OCI-M1 (cell line): ENCODE results near the gene PADI1.

Experiments
- DNase-seq: peaks from one replicate; lab custom pipeline; 2025; lab: John Stamatoyannopoulos, UW

PADI1 gene

DNA sequence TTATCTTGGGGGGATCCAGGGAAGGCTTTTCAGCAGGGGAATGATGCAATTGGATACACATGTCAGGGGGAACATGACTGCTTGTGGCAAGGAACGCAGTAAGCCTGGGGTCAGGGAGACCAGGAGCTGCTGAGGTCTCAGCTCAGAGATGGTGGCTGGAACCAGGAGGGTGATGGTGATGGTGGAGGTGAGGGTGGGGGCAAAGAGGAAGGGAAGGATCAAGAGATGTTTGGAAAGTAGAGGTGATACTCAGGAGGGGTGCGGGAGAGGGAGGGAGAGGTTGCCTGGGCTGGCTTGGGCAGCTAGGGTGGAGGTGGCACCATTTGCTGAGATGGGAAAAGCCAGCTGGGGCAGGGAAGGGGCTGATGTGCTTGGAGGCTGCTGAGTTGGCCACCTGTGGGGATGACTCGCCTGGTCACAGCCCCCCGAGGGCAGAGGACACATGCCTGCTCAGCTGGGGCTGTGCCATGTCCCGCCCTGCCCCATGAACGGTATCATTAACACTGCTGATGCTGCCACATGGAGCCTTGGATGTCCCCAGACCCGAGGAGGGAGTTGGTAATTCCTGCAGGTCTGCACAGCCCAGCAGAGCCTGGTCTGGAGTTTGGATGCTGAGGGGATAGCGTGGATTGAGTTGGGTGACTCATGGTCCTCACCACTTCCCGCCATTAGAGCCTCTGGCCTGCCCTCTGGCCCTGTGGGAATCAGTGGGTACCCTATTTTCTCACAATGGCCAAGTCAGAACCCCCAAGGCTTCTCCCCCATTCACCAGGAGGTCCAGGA, 6.3 kb upstream of the PADI1 start:
- DNase-seq = no peak

GRCh38 chr1:17199267-17200044, 5.5 kb upstream of the PADI1 start:
- no peak for DNase-seq

GRCh38 chr1:17200246-17200645, 4.7 kb upstream of the PADI1 start:
- no peak for DNase-seq

- no peak for DNase-seq
Measured at GRCh38 chr1:17200756-17201155, 4.2 kb upstream of the PADI1 start.

DNA sequence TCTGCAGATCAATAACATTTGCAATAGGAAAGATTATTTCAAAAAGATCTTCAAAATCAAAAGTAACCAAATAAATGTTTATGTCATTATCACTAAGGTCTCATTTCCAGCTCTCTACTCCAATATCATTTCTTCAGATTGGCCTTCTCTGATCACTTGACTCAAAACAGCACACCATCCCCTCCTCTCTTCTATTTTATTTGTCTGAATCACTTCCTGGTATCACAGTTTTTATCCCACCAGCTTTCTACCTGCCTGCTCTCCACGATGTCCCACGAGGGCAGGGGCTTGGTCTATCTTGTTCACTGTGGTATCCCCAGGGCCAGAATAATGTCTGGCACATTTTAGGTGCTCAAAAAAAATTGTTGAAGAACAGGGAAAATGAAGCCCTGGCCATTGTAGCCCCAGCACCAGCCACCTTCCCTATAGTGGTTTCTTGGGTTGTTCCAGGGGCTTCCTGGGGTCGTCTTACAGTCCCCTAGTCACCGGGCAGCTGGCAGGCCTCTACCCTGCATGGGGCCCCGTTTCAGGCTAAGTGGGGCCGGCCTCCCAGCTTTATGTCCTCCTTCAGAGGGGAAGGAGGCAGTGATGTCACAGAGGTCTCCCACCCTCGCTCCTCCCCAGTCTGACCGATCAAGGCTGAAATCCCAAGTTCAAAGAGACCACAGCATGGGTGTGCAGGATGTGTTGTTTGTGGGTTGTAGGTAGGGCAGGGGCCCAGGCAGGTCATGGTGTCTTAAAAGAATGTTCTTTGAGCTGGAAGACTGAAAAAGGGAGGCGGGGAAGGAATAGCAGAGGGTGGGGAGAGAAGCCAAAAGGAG, 3.5 kb upstream of the PADI1 start:
- DNase-seq = no peak

DNA sequence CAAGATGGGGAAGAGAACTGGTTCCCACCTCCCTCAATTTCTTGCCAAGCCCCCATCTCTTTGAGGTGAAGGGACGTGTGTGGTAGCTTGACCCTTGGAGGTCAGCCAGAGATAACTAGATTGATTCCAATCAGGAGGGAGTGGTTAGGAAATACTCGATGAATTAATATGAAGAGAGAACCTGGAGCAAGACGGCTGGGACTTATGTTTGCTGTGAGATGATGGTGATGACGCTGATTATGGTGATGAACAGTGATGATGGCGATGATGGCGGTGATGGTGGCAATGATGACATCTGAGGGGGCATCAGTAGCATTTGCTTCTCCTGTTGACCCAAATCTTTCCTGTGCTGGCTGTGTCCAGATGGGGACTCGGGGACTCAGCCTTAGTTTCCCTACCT, 724 bp downstream of the PADI1 start:
- DNase-seq = no peak

DNA sequence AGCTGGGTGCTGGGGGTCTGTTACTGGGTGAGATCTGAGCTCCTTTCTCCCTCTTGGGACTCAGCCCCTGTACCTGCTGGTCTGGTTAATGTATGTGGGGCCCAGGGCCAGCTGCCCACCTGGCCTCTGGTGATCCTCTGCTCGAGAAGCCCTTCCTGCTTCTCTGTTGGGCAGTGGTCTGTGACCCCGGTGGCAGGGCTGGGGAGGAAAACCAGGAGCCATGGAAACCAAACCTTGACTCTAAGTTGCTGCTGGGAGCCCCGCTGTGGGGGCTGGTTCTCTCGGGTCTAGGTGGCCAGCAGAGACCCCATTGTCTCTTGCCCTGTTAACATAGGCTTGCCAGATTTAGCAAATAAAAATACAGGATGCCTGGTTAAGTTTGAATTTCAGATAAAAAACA, 1.3 kb downstream of the PADI1 start:
- DNase-seq = no peak

DNA sequence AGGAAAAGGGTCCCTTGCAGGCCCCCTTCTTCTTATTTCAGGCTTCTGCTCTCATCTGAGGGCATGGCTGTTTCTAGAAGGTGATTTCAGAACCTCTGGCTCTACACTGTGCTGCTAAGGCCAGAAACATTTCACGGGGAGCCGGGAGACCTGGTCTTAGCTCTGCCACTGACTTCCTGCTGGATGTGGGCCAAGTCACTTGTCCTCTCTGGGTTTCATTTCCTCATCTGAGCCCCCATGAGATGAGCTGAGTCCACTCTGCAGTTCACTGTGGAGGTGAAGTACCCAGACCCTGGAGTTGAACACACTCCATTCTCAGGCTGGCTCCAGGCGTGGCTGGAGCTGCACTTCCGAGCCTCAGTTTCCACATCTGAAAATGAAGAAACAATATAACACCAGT, 2.1 kb downstream of the PADI1 start:
- DNase-seq = peak; percentile 6

DNA sequence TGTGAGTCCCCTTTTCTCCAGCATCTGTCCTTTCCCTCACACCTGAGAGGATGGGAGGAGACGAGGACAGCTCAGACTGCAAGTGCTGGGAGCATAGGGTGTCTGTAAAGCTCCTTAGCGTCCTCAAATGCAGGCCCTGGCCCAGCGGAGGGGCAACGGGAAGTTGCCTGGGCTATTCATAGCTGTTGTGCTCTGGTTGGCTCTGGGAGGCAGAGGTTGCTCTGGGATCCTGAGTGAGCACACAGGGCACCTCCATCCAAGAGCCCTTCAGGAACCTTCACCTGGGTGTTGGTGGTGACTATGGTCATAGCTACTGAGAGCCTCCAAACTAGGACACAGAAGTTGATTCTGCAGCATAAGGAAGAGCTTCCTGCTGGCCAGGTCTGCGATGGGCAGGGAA, 2.6 kb downstream of the PADI1 start:
- DNase-seq = no peak

DNA sequence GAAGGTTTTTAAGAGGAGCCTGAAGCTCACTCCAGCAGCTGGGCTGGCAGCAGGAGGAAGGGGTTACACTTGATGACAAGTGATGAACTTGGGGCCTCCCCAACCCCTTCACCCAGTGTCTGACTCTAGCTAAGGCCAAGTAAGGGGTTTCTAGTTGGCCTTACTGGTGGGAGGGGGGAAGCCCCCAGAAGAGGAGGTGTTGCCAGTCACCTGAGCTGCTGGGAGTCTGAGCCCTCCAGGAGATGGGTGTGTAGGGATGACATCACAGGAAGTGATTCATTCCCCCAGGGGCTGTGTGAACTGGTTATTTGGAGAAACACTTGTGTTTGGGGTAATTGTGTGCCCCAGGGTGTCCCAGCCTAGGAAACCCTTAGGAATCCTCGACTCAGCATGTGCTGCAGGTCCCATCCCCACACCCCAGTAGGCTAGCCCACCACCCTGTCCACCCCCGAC, 3.1 kb downstream of the PADI1 start:
- no peak for DNase-seq

DNA sequence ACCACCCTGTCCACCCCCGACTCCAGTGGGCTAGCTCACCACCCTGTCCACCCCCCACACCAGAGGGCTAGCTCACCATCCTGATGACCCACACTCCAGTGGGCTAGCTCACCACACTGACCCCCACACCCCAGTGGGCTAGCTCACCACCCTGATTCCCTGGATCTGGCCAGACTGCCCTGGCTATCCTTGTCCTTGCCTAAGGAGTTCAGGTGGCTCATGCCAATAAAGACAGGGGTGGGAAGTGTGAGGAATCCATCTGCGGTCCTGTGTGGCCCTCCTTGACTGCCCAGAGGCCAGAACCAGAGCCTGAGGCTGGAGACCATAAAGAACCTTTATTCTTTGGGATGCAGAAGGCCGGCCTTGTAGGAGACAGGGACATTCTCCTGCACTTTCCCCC, 3.6 kb downstream of the PADI1 start:
- no peak for DNase-seq

DNA sequence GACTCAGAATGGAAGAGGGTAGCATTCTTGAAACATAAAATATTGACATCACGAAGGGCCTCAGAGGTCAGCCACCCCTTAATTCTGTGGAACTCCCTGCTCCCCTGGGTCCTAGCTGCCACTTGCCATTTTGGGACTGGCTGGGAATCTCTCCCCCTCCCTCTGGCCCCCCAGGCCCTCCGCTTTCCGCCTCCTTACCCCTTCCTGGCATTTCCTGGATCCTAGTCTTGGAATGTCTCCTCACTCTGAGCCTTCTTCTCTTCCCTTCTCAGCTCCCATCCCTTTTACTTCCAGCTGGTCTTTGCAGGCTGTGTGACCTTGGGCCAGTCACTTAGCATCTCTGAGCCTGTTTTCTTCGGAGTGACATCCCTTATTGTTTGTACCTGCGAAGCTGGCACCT, 4.5 kb downstream of the PADI1 start:
- DNase-seq = no peak

GRCh38 chr1:17210176-17210575, 5.2 kb downstream of the PADI1 start:
- no peak for DNase-seq

DNA sequence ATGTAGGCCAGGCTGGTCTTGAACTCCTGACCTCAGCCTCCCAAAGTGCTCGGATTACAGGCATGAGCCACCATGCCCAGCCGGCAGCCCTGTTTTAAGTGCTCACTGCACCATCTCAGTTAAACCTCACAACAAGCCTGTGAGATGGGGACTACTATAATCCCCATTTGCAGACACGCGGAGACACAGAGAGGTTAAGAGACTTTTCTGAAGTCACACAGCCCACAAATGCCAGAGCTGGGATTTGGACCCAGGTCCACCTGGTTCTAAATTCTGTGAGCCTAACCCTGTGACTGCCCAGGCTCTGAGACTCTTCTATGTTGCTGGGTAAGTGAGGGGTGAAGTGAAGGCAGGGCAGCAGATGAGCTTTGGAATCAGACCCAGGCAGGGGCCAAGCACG, 6.4 kb downstream of the PADI1 start:
- DNase-seq = no peak

- DNase-seq = no peak
Measured at GRCh38 chr1:17212009-17212408, 7.1 kb downstream of the PADI1 start.

DNA sequence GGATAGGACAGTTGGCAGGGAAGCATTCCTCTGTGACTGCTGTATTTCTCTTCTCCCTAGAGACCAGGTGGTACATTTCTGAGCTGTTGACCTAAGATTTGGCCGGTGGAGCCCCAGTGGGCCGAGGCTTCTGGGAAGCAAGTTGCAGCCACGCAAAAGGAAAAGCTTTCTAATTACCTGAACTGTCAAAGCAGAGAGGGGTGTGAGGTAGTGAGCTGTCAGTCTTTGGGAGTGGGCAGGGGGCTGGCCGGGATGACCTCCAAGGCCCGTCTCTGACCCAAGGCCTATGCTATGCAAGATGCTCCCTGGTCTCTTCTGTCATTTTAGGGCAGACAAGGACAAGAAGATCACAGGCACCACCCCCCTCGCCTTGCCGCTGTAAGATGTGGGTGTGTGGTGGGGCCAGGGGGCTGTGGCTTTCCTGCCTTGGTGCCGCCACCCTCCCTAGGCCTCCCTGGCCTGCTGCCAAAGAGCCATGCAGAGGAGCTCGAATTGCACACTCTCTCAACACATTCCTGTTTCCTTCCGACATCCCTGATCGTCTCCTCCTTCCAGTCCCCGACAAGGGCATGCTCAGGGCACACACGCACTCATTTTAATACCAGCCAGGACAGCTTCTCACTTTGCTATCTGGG, 7.7 kb downstream of the PADI1 start:
- DNase-seq = no peak

GRCh38 chr1:17213148-17213781, 8.3 kb downstream of the PADI1 start:
- DNase-seq = no peak

- DNase-seq = no peak
Measured at GRCh38 chr1:17213782-17214148, 8.8 kb downstream of the PADI1 start.

- DNase-seq = no peak
Measured at GRCh38 chr1:17214876-17215544, 10.1 kb downstream of the PADI1 start.

GRCh38 chr1:17215545-17215890, 10.6 kb downstream of the PADI1 start:
- DNase-seq = no peak

DNA sequence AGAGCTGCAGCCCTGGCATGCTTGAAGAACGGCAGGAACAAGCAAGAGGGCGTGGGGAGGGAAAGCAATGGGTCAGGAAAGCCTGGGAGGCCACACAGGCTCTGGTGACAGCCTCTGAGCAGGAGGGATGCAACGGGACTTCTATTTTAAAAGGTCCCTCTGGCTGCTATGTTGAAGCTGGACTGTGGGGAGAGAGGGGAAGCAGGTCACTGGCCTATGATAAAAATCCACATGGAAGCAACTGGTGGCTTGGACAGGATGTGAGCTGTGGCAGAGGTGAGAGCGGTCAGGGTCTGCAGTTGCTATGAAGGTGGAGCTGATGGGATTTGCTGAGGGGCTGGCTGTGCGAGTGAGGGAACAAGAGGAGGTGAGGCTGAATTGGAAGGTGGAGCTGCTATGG, 11.2 kb downstream of the PADI1 start:
- no peak for DNase-seq
